ENCODE results near the gene PDGFC.

- TF ChIP-seq CTCF (IDR thresholded peaks at IDR 0.05; ENCODE audit: extremely low read depth in 1 of 2, insufficient read depth in 1 of 2, low read depth in 1 of 2, low read length in 2 of 2): no peak
- no peak for TF ChIP-seq JUN (IDR thresholded peaks at IDR 0.05; ENCODE audit: borderline replicate concordance, insufficient read depth, insufficient read length, low read depth)
Measured at GRCh38 chr4:156795727-156796126, 175.9 kb downstream of the PDGFC start.

All from endothelial cell of umbilical vein (primary cell).